GM12872 (cell line): ENCODE results near the gene INTS6.

Experiments
- TF ChIP-seq, protein P1 (sequence below): IDR thresholded peaks from 3 replicates; pipeline ENCODE4 v1.5.1; 2011; ENCODE audit warnings: low read depth, mild to moderate bottlenecking, low read length, moderate library complexity; ENCODE audit not compliant: insufficient read depth

INTS6 gene

DNA sequence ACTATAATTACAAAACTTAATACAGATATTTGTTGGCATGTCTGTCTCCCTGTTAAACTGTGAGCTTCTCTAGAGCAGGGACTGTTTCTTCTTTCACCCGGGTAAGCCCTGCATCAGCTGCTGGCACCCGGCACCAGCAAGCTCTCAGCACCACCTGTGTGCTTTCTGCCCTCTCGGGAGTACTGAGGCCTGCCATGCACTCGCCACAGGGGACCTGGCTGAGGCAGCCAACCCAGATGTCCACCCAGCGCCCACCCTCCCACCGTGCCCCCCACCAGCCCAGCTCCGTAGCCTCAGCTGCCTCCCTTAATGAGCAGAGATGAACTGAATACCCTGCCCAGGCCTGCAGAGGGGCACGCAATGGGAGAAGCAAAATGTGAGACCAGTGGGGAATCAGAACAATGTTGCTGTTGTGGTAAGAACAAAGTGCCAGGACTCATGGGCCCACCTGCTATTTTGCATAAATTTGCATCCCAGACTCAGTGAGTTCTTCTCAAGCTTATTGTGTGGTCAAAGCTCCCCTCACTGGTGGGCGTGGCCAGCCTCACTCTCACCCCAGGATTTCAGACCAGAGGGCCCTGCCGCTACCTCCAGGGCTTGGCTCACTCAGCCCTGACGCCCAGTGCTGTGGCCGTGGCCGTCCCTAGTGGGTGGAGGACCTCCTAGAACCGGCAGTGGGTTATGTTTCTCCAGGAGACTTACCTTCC is 128.0 kb downstream of the INTS6 start:
- TF ChIP-seq, protein P1, sequence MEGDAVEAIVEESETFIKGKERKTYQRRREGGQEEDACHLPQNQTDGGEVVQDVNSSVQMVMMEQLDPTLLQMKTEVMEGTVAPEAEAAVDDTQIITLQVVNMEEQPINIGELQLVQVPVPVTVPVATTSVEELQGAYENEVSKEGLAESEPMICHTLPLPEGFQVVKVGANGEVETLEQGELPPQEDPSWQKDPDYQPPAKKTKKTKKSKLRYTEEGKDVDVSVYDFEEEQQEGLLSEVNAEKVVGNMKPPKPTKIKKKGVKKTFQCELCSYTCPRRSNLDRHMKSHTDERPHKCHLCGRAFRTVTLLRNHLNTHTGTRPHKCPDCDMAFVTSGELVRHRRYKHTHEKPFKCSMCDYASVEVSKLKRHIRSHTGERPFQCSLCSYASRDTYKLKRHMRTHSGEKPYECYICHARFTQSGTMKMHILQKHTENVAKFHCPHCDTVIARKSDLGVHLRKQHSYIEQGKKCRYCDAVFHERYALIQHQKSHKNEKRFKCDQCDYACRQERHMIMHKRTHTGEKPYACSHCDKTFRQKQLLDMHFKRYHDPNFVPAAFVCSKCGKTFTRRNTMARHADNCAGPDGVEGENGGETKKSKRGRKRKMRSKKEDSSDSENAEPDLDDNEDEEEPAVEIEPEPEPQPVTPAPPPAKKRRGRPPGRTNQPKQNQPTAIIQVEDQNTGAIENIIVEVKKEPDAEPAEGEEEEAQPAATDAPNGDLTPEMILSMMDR, result no peak

DNA sequence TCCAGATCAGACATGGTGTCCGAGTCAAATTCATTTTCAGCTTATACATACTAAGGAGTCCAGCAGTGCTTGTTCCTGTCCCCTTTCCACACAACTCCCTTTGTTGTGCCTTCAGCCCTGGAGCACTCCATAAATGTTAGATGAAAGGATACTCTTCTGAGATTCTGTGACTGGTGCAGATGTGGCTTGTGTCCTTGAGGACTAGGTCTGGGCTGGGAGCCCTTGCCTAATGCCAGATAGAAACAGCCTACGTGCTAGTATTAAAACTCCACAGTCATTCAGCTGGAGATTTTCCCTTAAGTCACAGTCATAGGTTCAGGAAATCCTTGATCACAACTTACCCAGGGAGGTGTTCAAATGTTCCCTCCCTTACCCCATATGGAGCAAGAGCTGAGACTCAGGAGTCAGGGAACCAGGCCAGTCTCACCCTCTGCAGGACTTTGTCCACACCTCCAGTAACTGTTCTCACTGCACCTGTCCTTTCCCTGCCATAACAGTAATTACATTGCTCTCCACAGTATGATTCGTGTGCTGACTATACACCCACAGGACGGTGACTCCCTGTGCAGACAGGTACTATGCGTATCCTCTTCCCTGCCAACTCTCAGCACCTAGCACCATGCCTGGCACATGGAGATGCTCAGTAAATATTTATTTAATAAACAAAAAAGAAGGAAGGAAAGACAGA is 128.9 kb downstream of the INTS6 start:
- TF ChIP-seq, protein P1, result no peak

DNA sequence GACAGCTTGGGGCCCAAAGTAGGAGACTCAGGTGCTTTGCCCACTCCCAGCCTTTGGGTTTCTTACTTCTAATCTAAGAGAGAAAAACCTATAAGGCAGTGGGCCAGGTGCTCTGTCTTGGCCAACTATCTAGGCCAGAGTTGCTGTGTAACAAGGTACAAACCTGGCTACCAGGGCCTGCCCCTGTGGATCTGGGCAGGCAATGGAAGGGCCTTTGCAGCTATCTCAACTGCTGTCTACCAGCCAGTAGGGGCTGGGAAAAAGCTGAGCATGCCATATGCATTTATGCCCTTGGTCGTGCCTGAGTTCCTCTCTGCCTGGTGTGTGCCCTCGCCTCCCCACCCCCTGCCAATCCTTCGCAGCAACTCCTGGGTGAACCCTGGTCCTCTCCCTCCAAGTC is 130.0 kb downstream of the INTS6 start:
- TF ChIP-seq, protein P1, result no peak

DNA sequence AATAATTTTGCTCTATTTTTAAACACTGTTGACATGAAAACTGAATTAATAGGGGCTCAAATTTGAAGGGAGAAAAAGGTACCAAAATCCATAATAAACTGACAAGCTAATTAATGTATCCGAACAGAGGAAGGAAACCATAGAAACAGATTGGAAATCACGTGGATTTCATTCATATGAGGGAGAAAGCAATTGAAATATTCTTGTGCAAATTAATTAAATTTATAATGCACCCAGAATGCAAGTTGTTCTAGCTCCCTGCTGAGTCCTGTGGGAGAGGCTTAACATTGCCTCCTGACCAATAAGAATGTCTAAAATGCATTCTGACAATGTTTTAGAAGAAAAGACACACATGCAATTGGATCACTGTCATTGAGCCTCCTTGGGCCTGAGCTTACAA is 131.0 kb downstream of the INTS6 start:
- TF ChIP-seq, protein P1, result no peak

DNA sequence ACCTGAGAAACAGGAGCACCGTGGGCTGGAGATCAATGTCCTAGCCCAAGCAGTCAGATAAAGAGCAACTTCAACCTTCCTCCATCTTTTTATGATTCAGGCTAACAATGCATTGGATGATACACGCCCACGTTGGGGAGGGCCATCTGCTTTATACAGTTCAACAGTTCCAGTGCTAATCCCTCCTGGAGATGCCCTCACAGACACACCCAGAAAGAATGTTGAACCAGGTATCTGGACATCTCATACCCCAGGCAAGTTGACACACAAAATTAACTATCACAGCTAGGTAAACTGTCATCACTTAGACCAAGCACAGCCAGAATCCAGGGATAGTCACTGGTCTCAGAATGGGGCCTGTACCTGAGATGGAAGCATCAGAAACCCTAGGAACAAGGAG is 134.0 kb downstream of the INTS6 start:
- TF ChIP-seq, protein P1, result no peak

DNA sequence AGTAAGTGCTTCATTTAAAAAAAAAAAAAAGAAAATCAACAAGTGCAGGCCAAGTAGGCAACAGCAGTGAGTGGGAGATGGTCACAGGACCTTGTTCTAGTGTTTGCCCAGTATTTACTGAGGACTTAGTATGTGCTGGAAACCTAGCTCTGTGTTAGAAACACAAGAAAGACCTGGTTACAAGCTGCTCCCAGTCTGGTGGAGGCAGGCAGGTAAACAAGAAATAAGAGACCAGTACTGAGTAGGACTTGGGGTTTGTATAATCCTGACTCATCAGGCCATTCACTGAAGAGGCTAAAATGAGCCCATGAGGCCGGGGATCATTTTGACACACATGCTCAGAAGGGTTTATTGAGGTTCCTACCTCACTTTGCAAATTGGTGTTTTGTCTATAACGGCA is 134.8 kb downstream of the INTS6 start:
- TF ChIP-seq, protein P1, result no peak

DNA sequence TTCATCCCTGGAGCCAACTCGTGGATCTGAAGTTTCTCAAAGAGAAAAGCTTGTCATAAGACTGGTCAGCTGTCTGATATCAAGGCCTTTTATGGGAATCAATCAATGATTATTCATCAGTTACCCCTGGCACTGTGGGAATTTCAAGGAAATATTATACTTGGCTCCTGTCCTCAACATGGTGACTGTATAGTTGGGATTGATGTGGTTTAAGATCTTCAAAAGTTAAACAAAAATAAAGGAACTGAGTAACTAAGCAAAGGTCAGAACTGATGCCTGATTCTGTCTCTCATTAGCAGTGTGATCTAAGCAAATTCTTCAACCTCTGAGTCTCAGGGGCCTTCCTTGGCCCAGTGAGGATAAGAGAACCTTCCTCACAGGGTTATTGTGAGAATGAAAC is 135.6 kb downstream of the INTS6 start:
- TF ChIP-seq, protein P1, result no peak
